Stimulated activated CD8-positive, alpha-beta memory T cell treated with anti-CD3 and anti-CD28 coated beads, Interleukin-4, amount 100 ng/mL, for 1 hour (primary cell): ENCODE data around the gene FMN2.

ENCODE experiments used
- DNase-seq, 2 donors: peaks; one replicate each; pipeline ENCODE4 v3.0.0-alpha.2; 2020; ENCODE audit warnings: low read depth in 2 of 2, low spot score in 1 of 2

FMN2 gene

GRCh38 chr1:240474133-240474614 is 382.5 kb downstream of the FMN2 start:
- DNase-seq: no peak

GRCh38 chr1:240475832-240476231 is 384.1 kb downstream of the FMN2 start:
- DNase-seq: no peak

- DNase-seq: no peak
Observed at GRCh38 chr1:240478536-240478935, 386.9 kb downstream of the FMN2 start.

- DNase-seq: no peak
Observed at GRCh38 chr1:240484804-240485443, 393.2 kb downstream of the FMN2 start.

- DNase-seq: no peak
Observed at GRCh38 chr1:240486611-240487010, 394.9 kb downstream of the FMN2 start.

- DNase-seq: no peak
Observed at GRCh38 chr1:240487493-240487892, 395.8 kb downstream of the FMN2 start.

GRCh38 chr1:240491156-240491555 is 399.5 kb downstream of the FMN2 start:
- DNase-seq: no peak

GRCh38 chr1:240491796-240492195 is 400.1 kb downstream of the FMN2 start:
- no peak for DNase-seq

GRCh38 chr1:240492832-240493440 is 401.3 kb downstream of the FMN2 start:
- DNase-seq: no peak

GRCh38 chr1:240495601-240496000 is 403.9 kb downstream of the FMN2 start:
- no peak for DNase-seq

- DNase-seq: no peak
Observed at GRCh38 chr1:240496356-240496755, 404.7 kb downstream of the FMN2 start.

GRCh38 chr1:240496941-240497340 is 405.3 kb downstream of the FMN2 start:
- no peak for DNase-seq

GRCh38 chr1:240497908-240498307 is 406.2 kb downstream of the FMN2 start:
- DNase-seq: no peak

- no peak for DNase-seq
Observed at GRCh38 chr1:240498335-240498734, 406.7 kb downstream of the FMN2 start.

GRCh38 chr1:240499012-240499411 is 407.3 kb downstream of the FMN2 start:
- DNase-seq: no peak

- no peak for DNase-seq
Observed at GRCh38 chr1:240500647-240501046, 409.0 kb downstream of the FMN2 start.

- no peak for DNase-seq
Observed at GRCh38 chr1:240501115-240501514, 409.4 kb downstream of the FMN2 start.

GRCh38 chr1:240503036-240503435 is 411.4 kb downstream of the FMN2 start:
- DNase-seq: no peak

GRCh38 chr1:240503558-240503957 is 411.9 kb downstream of the FMN2 start:
- DNase-seq: no peak

GRCh38 chr1:240506176-240506575 is 414.5 kb downstream of the FMN2 start:
- no peak for DNase-seq

- no peak for DNase-seq
Observed at GRCh38 chr1:240508201-240508600, 416.5 kb downstream of the FMN2 start.

- no peak for DNase-seq
Observed at GRCh38 chr1:240508950-240509349, 417.3 kb downstream of the FMN2 start.

- no peak for DNase-seq
Observed at GRCh38 chr1:240511789-240512188, 420.1 kb downstream of the FMN2 start.
